NCI-H2227 treated with DMSO at 0.1 percent for 48 hours (cell line): ENCODE measurements around the gene BNIP2.

Experiments used
- DNase-seq: peaks from one replicate; lab custom pipeline; 2025; lab: John Stamatoyannopoulos, UW

Gene BNIP2

DNA sequence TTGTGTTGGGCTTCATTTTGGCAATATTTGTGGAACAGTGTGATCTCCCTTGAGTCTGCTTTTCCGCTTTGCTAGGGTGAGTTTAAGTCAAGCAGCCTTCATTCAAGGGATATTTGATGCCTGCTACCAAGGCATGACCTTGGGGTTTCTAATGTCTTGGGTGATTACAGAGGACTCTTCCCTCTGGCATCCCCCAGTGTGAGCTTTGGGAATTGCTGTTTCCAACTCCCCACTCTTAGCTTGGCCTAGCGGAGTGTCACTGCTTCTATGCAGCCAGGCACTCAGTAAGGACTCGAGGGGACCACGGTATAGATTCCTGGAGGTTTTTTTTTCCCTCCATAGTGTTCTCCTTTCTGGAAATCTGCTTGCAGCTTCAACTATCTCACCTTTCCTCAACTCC is 56.4 kb downstream of the BNIP2 start:
- DNase-seq: no peak

DNA sequence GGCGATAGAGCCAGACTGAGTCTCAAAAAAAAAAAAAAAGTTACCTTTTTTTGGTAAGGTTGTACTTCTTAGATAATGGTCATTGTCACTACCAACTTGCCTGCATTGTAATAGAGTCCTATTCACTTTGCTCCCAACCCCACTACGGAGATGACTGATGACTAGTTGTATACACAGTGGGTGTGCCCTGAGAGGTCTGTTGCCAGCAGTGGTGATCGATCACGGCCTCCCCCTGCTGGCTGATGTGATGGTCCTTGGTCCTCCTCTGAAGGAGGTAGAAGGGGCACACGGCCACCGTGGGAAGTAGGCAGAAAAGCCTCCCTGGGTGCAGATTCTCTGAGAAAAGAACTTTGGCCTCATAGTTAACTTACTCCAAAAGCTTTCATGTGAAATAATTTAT is 66.8 kb downstream of the BNIP2 start:
- DNase-seq: no peak

DNA sequence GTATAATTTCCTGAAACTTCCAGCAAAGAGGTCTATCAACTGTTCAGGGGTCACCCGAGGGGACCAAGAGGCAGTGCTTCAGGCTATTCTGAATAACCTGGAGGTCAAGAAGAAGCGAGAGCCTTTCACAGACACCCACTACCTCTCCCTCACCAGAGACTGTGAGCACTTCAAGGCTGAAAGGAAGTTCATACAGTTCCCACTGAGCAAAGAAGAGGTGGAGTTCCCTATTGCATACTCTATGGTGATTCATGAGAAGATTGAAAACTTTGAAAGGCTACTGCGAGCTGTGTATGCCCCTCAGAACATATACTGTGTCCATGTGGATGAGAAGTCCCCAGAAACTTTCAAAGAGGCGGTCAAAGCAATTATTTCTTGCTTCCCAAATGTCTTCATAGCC is 70.7 kb downstream of the BNIP2 start:
- DNase-seq: no peak

DNA sequence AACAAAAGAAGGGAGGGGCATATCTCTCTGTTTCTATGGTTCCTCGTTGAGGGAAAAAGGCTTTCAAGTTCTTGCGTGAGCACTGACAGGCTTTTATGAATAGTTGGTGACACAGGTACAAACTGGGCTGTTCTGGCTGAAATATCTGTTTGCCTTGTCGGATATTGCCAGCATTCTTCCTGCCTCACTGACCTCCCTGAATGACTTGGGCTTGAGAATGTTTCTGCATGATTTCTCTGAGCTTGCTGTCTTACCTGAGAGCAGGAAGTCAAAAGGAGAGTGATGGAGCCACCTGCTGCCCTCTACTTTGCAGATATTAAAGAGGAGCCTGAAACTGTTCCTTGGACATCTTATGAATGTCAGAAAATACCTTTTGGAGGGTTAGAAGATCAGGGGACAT is 72.7 kb downstream of the BNIP2 start:
- no peak for DNase-seq

DNA sequence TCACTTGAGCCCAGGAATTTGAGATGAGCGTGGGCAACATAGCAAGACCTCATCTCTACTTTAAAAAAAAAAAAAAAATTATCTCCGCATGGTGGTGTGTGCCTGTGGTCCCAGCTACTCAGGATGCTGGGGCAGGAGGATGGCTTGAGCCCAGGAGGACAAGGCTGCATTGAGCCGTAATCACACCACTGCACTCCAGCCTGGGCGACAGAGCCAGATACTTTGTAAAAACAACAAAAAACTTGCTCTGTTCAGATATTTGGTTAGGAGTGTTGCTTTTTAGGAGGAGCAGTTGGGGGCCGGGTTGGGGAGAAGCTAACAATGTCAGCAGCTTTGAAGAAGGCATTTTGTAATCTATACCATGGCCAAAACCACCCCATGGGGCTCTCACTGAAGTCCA is 73.5 kb downstream of the BNIP2 start:
- no peak for DNase-seq

DNA sequence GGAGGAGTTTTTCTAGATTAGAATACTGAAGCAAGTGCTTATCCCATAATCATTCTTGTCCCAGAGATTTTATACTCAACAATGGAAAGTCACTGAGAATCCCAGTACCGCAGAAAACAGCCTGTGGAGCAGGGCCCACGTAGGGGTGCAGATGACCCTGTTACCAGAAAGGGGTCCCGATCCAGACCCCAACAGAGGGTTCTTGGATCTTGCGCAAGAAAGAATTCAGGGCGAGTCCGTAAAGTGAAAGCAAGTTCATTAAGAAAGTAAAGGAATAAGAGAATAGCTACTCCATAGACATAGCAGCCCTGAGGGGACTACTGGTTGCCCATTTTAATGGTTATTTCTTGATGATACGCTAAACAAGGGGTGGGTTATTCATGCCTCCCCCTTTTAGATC is 75.0 kb downstream of the BNIP2 start:
- DNase-seq: no peak

DNA sequence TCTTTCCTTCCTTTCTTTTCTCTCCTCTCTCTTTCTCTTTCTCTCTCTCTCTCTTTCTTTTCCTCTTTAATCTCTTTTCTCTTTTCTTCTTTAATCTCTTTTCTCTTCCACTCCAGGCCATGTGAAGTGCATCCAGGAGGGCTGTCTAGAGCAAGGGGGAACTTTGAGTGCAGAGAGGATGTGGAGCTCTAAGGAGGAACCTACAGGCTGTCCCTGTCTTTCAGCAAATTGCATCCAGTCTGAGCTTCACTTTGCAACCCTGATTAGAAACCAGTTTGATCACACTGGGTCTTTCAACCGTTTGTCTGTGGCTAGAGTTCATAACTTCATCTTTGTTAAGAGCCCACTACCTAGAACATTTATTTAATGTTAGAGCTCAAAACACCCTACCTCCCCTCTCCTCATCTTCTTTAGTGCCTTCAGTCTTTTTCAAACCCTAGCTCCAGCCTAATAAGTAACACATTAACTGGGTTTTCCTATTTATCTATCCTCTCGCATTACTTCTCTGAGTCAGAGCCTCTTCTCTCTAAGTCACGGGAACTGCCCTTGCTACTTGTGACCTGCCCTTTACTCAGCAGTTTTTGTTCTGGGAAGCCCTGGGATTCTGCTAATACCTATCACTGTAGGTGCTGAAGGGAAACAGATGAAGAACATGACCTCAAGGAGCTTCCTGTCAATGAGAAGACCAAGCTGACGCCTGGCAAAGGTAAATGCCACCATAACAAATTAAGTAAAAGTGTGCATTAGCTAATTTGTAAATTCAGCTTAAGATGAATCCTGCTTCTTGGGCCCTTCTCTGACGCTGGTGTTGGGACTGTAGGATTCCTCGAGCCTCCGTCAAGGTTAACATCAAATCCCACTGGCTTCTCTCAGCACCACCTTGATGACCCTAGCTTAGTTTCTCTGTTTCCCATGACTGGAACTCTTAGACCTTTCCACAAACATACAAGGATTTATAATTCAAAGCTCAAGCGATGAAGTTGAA is 77.6 kb downstream of the BNIP2 start, which contains the start of gene GCNT3:
GCNT3 (plus strand) TSS at position 508 of the 985 bp plus-strand sequence. CDS start 6,456 bp downstream, outside the sequence.
- no peak for DNase-seq

DNA sequence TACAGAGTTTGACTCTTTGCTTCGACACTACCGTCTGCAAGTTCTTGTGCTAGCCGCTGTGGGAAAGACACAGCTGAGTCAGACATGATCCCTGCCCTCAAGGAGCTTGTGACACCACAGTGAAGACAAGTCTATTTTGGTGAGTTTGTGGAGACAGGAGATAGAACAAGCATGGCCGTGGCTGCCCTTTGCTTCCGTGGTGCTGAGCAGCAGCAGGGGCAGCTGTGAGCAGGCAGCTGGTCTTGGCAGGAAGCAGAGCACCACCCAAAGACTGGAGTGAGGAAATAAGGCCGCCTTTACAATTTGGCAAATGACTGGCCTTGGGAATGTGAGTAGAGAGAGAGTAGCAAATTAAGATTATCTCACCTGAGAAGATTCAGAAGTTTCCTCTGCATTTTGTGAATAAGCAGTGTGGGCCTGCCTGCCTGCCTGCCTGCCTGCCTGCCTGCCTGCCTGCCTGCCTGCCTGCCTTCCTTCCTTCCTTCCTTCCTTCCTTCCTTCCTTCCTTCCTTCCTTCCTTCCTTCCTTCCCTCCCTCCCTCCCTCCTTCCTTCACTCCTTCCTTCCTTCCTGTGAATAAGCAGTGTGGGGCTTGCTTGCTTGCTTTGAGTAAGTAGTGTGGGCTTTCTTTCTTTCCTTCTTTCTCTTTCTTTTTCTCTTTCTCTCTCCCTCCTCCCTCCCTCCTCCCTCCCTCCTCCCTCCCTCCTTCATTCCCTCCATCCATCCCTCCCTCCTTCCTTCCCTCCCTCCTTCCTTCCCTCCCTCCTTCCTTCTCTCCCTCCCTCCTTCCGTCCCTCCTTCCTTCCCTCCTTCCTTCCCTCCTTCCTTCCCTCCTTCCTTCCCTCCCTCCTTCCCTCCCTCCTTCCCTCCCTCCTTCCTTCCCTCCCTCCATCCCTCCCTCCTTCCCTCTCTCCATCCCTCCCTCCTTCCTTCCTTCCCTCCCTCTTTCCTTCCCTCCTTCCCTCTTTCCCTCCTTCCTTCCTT is 79.1 kb downstream of the BNIP2 start:
- DNase-seq: no peak
